ENCODE measurements around the gene NLGN1.

- TF ChIP-seq, protein P1, sequence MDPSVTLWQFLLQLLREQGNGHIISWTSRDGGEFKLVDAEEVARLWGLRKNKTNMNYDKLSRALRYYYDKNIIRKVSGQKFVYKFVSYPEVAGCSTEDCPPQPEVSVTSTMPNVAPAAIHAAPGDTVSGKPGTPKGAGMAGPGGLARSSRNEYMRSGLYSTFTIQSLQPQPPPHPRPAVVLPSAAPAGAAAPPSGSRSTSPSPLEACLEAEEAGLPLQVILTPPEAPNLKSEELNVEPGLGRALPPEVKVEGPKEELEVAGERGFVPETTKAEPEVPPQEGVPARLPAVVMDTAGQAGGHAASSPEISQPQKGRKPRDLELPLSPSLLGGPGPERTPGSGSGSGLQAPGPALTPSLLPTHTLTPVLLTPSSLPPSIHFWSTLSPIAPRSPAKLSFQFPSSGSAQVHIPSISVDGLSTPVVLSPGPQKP (IDR thresholded peaks at IDR 0.05; ENCODE audit: low read depth, low read length), result no peak
- no peak for TF ChIP-seq CTCF (IDR thresholded peaks at IDR 0.05)
- TF ChIP-seq, protein P2, sequence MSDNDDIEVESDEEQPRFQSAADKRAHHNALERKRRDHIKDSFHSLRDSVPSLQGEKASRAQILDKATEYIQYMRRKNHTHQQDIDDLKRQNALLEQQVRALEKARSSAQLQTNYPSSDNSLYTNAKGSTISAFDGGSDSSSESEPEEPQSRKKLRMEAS (IDR thresholded peaks at IDR 0.05), result no peak
- TF ChIP-seq CHD2 (IDR thresholded peaks at IDR 0.05; ENCODE audit: low read length, partially characterized antibody), result no peak
- TF ChIP-seq NR3C1 (IDR thresholded peaks at IDR 0.05), result no peak
These were observed 850.2 kb downstream of the NLGN1 start for GRCh38 chr3:174247687-174248152.
